NCI-H2171 (cell line): ENCODE measurements around the gene CGRRF1.

Source experiments
- DNase-seq: peaks from one replicate; lab custom pipeline; 2025; lab: John Stamatoyannopoulos, UW

CGRRF1 gene

DNA sequence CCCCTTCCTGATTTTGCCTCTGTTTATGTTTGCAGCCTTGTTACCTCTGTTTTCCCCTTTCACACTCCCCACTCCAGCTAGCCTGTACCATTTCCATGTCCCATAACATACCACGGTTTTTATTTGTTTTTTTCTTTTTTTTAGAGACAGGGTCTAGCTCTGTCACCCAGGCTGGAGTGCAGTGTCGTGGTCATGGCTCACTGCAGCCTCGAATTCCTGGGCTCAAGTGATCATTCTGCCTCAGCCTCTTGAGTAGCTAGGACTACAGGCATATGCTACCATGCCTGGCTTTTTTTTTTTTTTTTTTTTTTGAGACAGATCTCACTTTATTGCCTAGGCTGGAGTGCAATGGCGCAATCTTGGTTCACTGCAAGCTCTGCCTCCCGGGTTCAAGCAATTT, 38.8 kb downstream of the CGRRF1 start:
- DNase-seq = no peak

DNA sequence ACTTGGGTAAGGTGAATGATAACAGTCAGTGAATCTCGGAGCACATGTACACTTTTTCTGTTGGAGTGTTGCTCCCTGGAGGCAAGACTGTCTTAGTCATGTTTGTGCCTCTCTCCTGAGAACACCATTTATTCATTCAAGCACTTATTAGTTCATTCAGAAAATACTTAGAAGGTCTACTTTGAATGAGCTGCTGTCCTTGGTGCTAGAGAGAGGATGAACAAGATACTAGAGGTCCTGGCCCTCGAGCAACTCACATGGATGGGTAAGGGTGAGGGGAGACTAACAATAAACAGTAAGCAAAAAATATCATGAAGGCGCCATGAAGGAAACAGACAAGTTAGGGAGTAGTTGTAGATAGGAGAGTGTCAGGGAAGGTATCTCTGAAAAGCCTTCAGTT, 40.2 kb downstream of the CGRRF1 start:
- DNase-seq = no peak

DNA sequence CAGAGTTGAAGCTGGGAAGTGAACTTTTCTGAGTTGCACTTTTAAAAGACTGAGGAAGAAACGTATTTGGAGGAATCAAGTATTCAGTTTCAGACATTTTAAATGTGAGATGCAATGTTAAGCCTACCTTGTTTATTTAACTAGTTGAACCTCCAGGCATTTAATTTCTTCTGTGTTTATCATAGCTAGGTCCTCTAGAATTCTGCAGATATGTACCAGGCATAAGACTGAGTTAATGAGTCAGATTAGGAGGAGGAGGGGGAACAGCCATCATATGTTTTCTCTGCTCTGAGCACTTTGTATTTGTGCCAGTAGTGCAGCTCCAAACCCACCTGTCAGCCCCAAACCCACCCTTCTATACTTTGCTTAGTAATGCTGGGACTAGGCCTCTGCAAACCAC, 40.8 kb downstream of the CGRRF1 start:
- no peak for DNase-seq

GRCh38 chr14:54554401-54554800, 44.7 kb downstream of the CGRRF1 start:
- no peak for DNase-seq

- DNase-seq = no peak
These were observed 45.9 kb downstream of the CGRRF1 start for GRCh38 chr14:54555651-54556050.

GRCh38 chr14:54556535-54556934, 46.8 kb downstream of the CGRRF1 start:
- DNase-seq = no peak

DNA sequence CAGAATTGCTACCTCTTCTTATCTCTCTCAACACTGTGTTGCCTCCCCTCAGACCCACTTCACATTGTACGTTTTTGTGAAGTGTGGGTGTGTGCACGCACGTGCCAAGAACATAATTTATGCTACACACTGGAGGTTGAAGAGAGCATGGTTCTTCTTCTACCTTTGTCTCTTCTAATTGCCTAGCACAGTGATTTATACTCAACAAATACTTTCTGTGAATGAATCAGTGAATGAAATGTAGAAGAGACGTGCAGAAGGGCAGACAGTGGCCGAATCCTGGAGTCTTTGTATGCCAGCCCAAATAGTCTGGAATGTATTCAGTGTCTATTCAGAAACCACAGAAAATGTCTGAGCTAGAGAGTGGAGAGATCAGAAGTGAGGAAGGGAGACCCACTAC, 52.6 kb downstream of the CGRRF1 start:
- DNase-seq = no peak

DNA sequence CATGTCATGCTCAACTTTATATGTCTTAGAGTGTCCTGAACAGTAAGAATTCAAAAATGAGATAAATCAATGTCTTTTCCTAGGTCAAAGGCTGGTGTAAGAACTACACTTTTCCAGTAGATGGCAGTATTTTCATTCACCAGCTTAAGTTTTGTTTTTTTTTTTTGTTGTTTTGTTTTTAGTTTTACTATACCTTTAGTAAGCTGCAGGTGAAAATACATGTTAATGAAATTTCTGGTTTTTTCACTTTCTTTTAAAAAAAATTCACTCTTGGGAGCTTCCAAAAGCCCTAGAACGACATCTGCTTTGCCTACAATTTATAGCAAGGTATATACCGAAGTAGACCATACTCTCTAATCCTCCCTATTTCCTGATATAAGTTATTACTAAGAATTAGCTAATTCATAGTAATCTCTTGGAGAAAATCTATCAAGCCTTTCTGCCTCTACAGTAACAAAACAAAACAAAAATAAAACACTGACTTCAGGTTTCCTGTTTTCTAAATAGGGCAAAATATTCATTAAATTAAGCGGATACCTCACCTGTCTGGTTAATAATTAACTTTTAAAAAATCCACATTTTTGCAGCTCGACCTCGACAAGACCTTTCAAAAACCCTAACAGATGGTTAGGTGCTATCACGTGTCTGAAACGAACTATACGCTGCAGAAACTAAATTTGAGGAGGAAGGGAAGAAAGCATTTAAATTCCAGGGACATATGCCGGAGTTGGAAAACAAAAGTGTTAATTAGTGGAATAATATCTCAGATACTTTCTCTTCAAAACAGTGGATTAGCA, 54.6 kb downstream of the CGRRF1 start:
- peak; percentile 37 for DNase-seq

DNA sequence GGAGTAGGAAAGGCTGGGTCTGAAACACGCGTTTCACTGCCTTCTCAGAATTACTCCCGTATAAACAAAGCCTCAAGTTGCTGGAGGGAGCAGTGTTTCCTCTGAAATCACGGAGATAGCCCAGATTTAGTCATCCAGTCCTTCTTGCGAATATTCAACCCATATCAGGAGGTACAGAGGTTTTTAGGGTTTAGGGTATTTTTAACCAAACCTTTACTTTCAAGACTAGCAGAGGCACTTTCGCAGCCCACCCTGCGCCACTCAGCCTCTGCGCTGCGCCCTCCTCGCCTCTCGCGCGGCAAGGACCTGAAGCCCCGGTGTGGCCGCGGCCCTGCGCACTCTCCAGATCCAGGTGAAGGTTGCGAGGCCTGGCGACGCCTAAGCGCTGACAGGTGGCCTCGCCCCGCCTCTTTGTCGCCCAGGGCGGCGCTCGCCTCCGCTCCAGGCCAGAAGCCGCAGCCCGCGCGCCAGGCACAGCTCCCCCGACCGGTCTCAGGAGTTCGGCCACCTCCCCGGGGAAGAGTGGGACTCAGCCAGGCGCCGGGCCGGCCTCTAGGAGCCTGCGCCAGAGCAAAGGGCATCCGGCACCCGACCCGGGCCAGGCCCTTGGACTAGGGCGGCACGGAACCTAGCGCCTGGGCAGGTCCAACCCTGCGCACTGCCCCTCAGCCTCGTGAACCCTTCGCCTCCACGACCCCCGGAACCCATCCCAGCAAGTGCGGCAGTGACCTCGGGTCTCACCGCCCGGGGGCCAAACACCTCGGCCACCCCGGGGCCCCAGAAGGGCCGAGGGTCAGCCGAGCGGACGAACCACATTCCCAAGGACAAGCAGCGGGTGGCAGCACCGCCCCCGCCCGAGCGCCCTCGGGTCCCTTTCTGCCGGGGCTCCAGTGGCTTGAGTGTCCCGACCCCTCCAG, 55.4 kb downstream of the CGRRF1 start:
- DNase-seq = peak; percentile 63

- peak; percentile 65 for DNase-seq
These were observed 56.2 kb downstream of the CGRRF1 start for GRCh38 chr14:54565785-54566409.

DNA sequence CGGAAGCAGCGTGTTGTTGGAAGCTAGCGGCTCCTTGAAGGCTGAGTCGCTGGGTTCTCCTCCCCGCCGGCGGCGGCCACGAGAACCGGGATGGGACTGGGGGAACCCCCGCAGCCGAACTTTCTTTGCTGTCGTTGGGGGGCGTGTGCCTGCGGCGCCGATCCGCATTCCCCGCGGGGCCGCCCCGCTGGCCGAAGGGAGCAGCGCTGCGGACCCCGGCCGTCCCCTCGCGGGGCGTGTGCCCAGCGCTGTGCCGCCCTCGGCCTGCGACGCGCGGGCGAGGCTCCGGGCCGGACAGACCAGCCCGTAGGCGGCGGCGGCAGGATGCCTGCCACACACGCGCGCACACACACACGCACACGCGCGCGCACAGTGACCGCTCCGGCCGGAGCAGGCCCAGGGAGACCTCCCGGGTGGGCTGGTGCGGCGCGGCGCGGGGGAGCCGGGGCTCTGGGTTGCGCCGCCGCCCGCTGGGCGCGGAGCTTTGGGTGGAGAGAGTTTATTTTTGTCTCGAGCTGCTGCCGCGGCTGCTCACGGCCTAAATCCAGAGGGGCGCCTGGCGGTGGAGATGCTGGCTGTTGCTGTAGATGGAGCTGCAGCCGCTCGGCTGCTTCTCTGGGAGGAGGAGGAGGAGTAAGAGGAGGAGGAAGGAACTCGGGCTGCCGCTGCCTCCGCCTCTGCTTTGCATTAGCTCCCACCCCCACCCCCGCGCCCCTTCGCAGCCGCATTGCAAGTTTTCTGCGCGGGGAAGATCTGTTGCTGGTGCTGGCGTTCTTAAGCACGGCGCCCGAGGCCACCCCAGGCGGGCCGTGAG, 56.9 kb downstream of the CGRRF1 start, which contains the start of gene SAMD4A:
SAMD4A (plus strand) TSS at position 719 of the 814 bp plus-strand sequence. CDS start 789 bp downstream, outside the sequence.
- peak; percentile 46 for DNase-seq

DNA sequence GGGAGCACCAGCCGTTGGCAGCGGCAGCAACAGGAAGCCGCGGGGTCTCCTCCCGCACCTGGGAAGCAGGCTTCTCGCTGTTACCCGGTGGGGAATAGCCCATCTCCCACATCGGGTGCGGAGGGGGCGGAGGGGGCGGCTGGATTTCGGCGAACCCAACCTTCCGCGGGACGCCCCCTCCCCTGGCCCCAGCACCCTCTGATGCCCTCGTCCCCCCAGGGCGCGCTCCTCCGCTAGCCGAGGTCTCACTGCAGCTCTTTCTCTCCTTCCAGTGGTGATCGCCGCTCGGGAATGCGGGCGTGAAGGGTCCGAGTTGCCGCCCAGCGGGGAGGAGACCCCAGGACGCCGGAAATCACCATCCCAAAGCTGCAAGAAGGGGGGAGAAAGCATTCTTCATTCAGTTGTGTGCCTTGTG, 57.5 kb downstream of the CGRRF1 start:
- DNase-seq = no peak

GRCh38 chr14:54567639-54568561, 58.2 kb downstream of the CGRRF1 start:
- DNase-seq = no peak

DNA sequence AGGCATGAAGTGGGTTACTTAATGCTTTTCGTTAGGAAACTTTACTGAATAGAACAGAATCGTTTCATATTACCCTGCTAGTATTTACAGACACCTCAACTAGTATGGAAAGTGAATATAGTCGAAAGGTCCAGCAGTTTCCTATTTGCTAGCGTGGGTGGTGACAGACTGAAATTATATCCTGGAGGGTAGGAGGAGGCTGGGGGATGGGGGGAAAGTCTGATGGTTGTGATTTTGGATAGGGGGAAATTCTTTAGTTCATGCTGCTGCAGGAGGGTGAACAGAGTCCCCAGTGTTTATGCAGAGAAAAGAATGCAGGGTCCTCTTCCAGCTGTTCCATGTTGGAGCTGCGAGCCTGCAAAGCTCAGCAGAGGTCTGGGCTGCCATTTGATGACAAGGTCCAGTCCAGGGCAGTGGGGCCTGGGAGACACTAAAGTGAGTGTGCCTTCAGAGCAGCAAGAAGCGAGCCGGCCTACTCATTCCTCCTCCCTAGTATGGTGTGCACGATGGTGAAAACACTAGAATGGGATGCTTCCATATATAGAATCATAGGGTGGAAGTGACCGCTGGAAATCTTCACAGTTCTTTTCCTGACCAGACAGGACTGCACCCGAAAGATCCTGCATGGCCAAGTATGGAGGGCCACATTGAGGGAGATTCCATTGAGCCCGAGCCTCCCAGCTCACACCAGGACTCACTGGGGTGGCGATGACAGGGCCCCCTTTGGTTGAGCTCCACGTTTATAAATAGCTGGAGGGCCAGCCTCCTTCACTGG, 59.3 kb downstream of the CGRRF1 start:
- DNase-seq = no peak

DNA sequence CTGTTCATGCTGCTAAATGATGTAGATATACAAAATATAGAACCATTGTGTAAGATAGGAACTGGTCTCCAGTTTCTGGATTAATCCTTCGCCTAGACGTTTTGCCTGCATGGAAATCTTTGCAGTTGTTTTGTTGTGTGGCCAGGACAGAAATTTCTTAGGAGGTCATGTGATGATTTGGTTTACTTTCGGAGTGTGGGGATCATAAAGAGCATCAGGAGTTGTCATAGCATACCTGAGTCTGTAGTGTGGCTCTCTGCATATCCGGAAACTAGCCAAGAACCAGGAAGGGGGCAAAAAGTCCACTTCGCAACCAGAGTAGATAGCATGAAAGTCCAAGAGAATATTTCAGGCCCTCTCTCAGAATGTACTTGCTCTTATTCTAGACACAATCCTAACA, 60.3 kb downstream of the CGRRF1 start:
- no peak for DNase-seq

DNA sequence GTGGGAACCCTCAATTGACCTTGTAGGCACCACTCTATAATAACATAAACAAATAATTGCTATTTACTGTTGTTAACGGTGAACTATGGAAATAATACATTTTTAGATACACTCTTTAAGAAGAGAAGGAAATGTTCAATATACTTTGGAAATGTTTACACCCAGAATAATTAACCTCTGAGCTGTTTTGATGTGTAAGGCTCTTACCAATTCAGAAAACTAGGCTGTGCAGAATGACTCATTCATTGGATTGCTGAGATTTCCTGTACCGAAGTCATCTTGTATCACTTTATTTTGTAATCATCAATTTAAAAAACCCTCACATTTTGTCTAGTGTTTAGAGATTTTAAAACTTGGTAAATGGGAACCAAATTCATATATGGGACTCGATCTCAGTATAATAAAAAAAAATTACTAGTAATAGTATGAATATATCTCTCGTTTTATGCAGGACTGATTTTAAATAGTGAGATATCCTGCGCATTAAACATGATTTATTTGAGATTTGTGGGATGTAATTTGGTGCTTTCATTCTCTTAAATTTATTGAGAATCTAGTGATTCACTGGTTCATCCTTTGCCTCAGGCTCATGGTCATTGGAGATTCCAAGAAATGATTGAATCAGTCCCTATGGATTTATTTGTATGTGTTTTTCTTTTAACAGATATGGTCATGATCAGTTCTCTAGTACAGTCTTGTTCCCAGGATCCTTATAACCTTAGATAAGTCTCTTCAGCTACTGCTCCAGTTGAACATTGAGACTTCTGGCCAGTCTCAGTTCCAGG, 61.1 kb downstream of the CGRRF1 start:
- DNase-seq = no peak

- no peak for DNase-seq
These were observed 62.6 kb downstream of the CGRRF1 start for GRCh38 chr14:54572316-54572715.

GRCh38 chr14:54574528-54574927, 64.8 kb downstream of the CGRRF1 start:
- DNase-seq = no peak

DNA sequence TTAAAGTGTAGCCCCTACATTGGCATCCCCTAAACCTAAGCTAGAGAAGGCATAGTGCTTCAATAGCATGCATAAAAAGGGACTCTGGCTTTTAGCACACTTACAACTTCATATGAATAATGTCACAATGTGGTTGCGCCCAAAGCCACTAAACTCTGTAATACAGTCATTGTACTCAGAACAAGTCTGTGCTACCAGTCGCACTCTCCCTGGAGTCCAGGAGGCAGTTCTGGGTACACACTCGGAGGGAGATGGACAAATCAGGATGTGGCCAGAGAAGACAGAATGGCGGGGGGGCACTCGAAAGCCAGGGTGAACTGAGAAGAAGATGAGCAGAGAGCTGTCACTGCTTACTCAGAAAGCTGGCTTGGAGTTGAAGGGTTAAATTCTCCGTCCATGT, 67.8 kb downstream of the CGRRF1 start:
- no peak for DNase-seq
